RWPE2 (cell line): Measurements from ENCODE around the gene ACBD4.
A peak's percentile ranks its signal among the peaks of the same experiment; 100 is the strongest.

Experiments used
- ATAC-seq: fragments of 200-7000 bp; cut with Tn5 transposase; 3 replicates; pipeline ENCODE4 v1.9.1; 2021; ENCODE audit warnings: low read depth
- DNase-seq: peaks from one replicate; pipeline ENCODE4 v3.0.0-alpha.2; 2020; ENCODE audit warnings: low spot score
- H3K27ac ChIP-seq: fragments of 450-650 bp; 2 replicates; pipeline ENCODE4 v1.5.1; 2017; ENCODE audit warnings: mild to moderate bottlenecking; ENCODE audit not compliant: poor library complexity, severe bottlenecking
- H3K27me3 ChIP-seq: fragments of 250-450 bp; sonication (Bioruptor Pico); 2 replicates; pipeline ENCODE4 v1.5.1; 2021; ENCODE audit warnings: mild to moderate bottlenecking, moderate library complexity; ENCODE audit not compliant: insufficient read depth, poor library complexity, severe bottlenecking
- H3K36me3 ChIP-seq: fragments of 250-450 bp; sonication (Bioruptor Pico); 2 replicates; pipeline ENCODE4 v1.5.1; 2020; ENCODE audit warnings: low read depth, mild to moderate bottlenecking, moderate library complexity
- H3K4me1 ChIP-seq: fragments of 250-450 bp; sonication (Bioruptor Pico); 2 replicates; pipeline ENCODE4 v1.5.1; 2021; ENCODE audit warnings: mild to moderate bottlenecking, moderate library complexity; ENCODE audit not compliant: insufficient read depth, poor library complexity, severe bottlenecking
- H3K4me3 ChIP-seq: fragments of 250-450 bp; sonication (Bioruptor Pico); 2 replicates; pipeline ENCODE4 v1.5.1; 2021; ENCODE audit warnings: mild to moderate bottlenecking, moderate library complexity; ENCODE audit not compliant: severe bottlenecking
- H3K9me3 ChIP-seq: fragments of 250-450 bp; sonication (Bioruptor Pico); 2 replicates; pipeline ENCODE4 v1.5.1; 2021; ENCODE audit warnings: mild to moderate bottlenecking, moderate library complexity; ENCODE audit not compliant: severe bottlenecking
- CTCF ChIP-seq: fragments of 450-650 bp; IDR thresholded peaks from one replicate; pipeline ENCODE4 v1.5.1; 2017; ENCODE audit warnings: mild to moderate bottlenecking, moderate library complexity; ENCODE audit not compliant: poor library complexity, severe bottlenecking

Gene ACBD4

GRCh38 chr17:45127207-45127547 lies 8.3 kb upstream of the ACBD4 start:
- H3K36me3 ChIP-seq = peaks cover 12% of the 10 kb centered on the region
- no peak overlapping the region for H3K4me3 ChIP-seq
- DNase-seq (no peak), ATAC-seq (peak; percentile 0; the same call in 2 of the 3 replicates)
- no peaks in the 10 kb centered on the region for H3K9me3 ChIP-seq
- H3K27me3 ChIP-seq = no peaks in the 10 kb centered on the region
- peaks cover 68% of the 10 kb centered on the region for H3K4me1 ChIP-seq
- TF ChIP-seq CTCF = no peak
- H3K27ac ChIP-seq = peak overlapping the region; percentile 95

GRCh38 chr17:45127548-45128300 lies 7.8 kb upstream of the ACBD4 start:
- no peak for TF ChIP-seq CTCF
- Histone ChIP-seq H3K4me1 (peaks cover 63% of the 10 kb centered on the region), H3K27me3 (no peaks in the 10 kb centered on the region), H3K36me3 (peaks cover 12% of the 10 kb centered on the region), H3K4me3 (no peak overlapping the region), H3K27ac (peak overlapping the region; percentile 95), H3K9me3 (no peaks in the 10 kb centered on the region)
- ATAC-seq = peak; percentile 53
- peak; percentile 73 for DNase-seq

GRCh38 chr17:45128331-45128730 lies 7.2 kb upstream of the ACBD4 start:
- H3K4me1 ChIP-seq = peaks cover 57% of the 10 kb centered on the region
- peaks cover 12% of the 10 kb centered on the region for H3K36me3 ChIP-seq
- no peaks in the 10 kb centered on the region for H3K9me3 ChIP-seq
- no peak overlapping the region for H3K4me3 ChIP-seq
- peak; percentile 51 for DNase-seq
- ATAC-seq = no peak
- no peaks in the 10 kb centered on the region for H3K27me3 ChIP-seq
- no peak for TF ChIP-seq CTCF
- peak overlapping the region; percentile 95 for H3K27ac ChIP-seq

- Histone ChIP-seq H3K4me1 (peaks cover 50% of the 10 kb centered on the region), H3K27ac (peak overlapping the region; percentile 95)
- TF ChIP-seq CTCF = no peak
Measured at GRCh38 chr17:45128989-45129388, 6.5 kb upstream of the ACBD4 start.

GRCh38 chr17:45129426-45129939 lies 6.0 kb upstream of the ACBD4 start:
- no peaks in the 10 kb centered on the region for H3K27me3 ChIP-seq
- H3K9me3 ChIP-seq = no peaks in the 10 kb centered on the region
- peak overlapping the region; percentile 95 for H3K27ac ChIP-seq
- DNase-seq = no peak
- no peak for ATAC-seq
- H3K4me3 ChIP-seq = no peak overlapping the region
- TF ChIP-seq CTCF = no peak
- H3K4me1 ChIP-seq = peaks cover 45% of the 10 kb centered on the region
- H3K36me3 ChIP-seq = peaks cover 12% of the 10 kb centered on the region

More at GRCh38 chr17:45128989-45129388, 6.5 kb upstream of the ACBD4 start:
- Histone ChIP-seq H3K9me3 (no peaks in the 10 kb centered on the region), H3K36me3 (peaks cover 12% of the 10 kb centered on the region), H3K27me3 (no peaks in the 10 kb centered on the region), H3K4me3 (no peak overlapping the region)
- DNase-seq = no peak
- ATAC-seq = no peak
